Measurements from ENCODE around the gene GSX1. TPM values are rescaled to one million over a fixed set of nuclear protein-coding genes. Genes with fewer than 3 reads are reported as not detected.

Gene GSX1
- total RNA-seq, 1 donor from 2014 or later = not detected

GRCh38 chr13:27835799-27836198 is 43.5 kb downstream of the GSX1 start:
- no peaks in the 10 kb centered on the region for H3K36me3 Mint-ChIP-seq
- TF ChIP-seq EZH2phosphoT487 (IDR thresholded peaks at IDR 0.05) (no peak), CTCF (IDR thresholded peaks at IDR 0.05) (no peak), EZH2 (IDR thresholded peaks at IDR 0.05) (no peak)
- H3K4me3 Mint-ChIP-seq = no peak overlapping the region
- no peaks in the 10 kb centered on the region for H3K4me1 Mint-ChIP-seq
- Histone ChIP-seq H3K27me3 (peaks cover 90% of the 10 kb centered on the region), H3K9ac (no peak overlapping the region), H3K9me3 (ENCODE audit: low read depth) (no peaks in the 10 kb centered on the region), H3F3A (ENCODE audit: low read depth) (peaks cover under 1% of the 10 kb centered on the region), H3K4me3 (no peak overlapping the region), H3K36me3 (no peaks in the 10 kb centered on the region), H4K20me1 (ENCODE audit: low read depth) (peaks cover 2% of the 10 kb centered on the region), H3K79me2 (ENCODE audit: low read depth) (no peaks in the 10 kb centered on the region), H3K4me1 (no peaks in the 10 kb centered on the region), H2AFZ (replicated peaks) (no peak overlapping the region), H3K27ac (no peak overlapping the region), H3K4me2 (no peak overlapping the region)
- H3K27me3 Mint-ChIP-seq (ENCODE audit: insufficient read depth, low read depth) = peaks cover 24% of the 10 kb centered on the region
- no peak for DNase-seq (ENCODE audit: low spot score)
- H3K27ac Mint-ChIP-seq = no peak overlapping the region
- no peaks in the 10 kb centered on the region for H3K9me3 Mint-ChIP-seq

DNA sequence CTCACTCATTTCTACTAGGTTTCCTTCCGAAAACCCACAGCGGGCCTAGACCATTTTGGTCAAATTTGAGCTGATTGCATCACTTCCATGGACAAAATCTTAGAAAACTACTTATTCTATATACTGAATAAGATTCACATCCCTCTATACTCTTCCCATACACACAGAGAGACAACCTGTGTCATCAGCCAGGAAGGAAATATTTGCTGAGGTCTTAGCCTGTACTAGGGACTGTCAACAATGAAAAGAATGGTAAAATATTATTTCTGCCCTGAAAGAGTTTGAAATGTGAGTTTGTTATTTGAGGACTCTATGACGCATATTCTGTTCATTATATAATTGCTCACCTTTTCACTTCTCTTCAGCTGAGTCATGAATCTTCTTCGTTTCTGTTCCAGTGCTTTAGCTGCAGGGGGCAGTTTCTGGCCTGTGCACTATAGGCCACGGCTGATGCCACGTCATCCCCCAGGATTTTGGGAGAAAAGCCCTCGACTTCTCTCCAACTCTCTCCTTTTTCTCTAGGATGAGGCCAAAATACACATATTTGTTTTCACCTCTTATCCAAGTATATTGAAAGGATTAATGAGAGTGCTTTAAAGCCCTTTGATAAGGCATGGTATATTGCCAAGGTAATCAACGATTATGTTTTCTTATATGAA is 47.7 kb downstream of the GSX1 start:
- no peaks in the 10 kb centered on the region for H3F3A ChIP-seq (ENCODE audit: low read depth)
- H3K9me3 Mint-ChIP-seq = peaks cover 4% of the 10 kb centered on the region
- no peaks in the 10 kb centered on the region for H3K36me3 ChIP-seq
- no peaks in the 10 kb centered on the region for H3K36me3 Mint-ChIP-seq
- no peak overlapping the region for H2AFZ ChIP-seq (replicated peaks)
- no peak for DNase-seq (ENCODE audit: low spot score)
- no peaks in the 10 kb centered on the region for H4K20me1 ChIP-seq (ENCODE audit: low read depth)
- no peaks in the 10 kb centered on the region for H3K79me2 ChIP-seq (ENCODE audit: low read depth)
- peaks cover 90% of the 10 kb centered on the region for H3K27me3 ChIP-seq
- H3K4me1 ChIP-seq = no peaks in the 10 kb centered on the region
- H3K4me3 Mint-ChIP-seq = no peak overlapping the region
- no peaks in the 10 kb centered on the region for H3K4me1 Mint-ChIP-seq
- H3K27me3 Mint-ChIP-seq (ENCODE audit: insufficient read depth, low read depth) = peaks cover 4% of the 10 kb centered on the region
- H3K4me2 ChIP-seq = no peak overlapping the region
- no peak overlapping the region for H3K27ac ChIP-seq
- no peaks in the 10 kb centered on the region for H3K9me3 ChIP-seq (ENCODE audit: low read depth)
- no peak overlapping the region for H3K4me3 ChIP-seq
- TF ChIP-seq EZH2phosphoT487 (IDR thresholded peaks at IDR 0.05) = no peak
- TF ChIP-seq EZH2 (IDR thresholded peaks at IDR 0.05) = no peak
- TF ChIP-seq CTCF (IDR thresholded peaks at IDR 0.05) = no peak
- H3K27ac Mint-ChIP-seq = no peak overlapping the region
- H3K9ac ChIP-seq = no peak overlapping the region

DNA sequence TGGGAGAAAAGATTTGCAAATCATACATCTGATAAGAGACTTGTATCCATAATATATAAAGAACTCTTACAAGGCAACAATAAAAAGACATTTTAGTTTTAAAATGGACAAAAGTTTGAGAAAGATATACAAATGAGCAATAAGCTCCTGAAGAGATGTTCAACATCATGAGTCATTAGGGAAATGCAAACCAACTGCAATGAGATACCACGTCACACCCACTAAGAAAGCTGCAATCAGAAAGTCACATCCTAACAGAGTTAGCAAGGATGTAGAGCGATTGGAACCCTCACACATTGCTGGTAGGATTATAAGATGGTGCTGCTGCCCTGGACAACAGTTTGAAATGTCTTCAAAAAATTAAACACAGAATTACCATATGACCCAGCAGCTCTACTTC is 50.3 kb downstream of the GSX1 start:
- peaks cover 88% of the 10 kb centered on the region for H3K27me3 ChIP-seq
- no peaks in the 10 kb centered on the region for H3K4me1 Mint-ChIP-seq

More for the DNA sequence above, 50.3 kb downstream of the GSX1 start:
- Mint-ChIP-seq H3K9me3 (peaks cover 4% of the 10 kb centered on the region), H3K27me3 (ENCODE audit: insufficient read depth, low read depth) (peaks cover 4% of the 10 kb centered on the region), H3K36me3 (no peaks in the 10 kb centered on the region), H3K27ac (no peak overlapping the region), H3K4me3 (no peak overlapping the region)
- H3K9ac ChIP-seq = no peak overlapping the region
- H3F3A ChIP-seq (ENCODE audit: low read depth) = no peaks in the 10 kb centered on the region
- TF ChIP-seq CTCF (IDR thresholded peaks at IDR 0.05) (no peak), EZH2phosphoT487 (IDR thresholded peaks at IDR 0.05) (no peak), EZH2 (IDR thresholded peaks at IDR 0.05) (no peak)
- no peak overlapping the region for H2AFZ ChIP-seq (replicated peaks)
- no peak for DNase-seq (ENCODE audit: low spot score)
- no peak overlapping the region for H3K4me2 ChIP-seq
- no peaks in the 10 kb centered on the region for H3K79me2 ChIP-seq (ENCODE audit: low read depth)
- no peak overlapping the region for H3K27ac ChIP-seq
- H4K20me1 ChIP-seq (ENCODE audit: low read depth) = no peaks in the 10 kb centered on the region
- no peaks in the 10 kb centered on the region for H3K9me3 ChIP-seq (ENCODE audit: low read depth)
- H3K4me3 ChIP-seq = no peak overlapping the region
- H3K4me1 ChIP-seq = no peaks in the 10 kb centered on the region
- H3K36me3 ChIP-seq = no peaks in the 10 kb centered on the region

Small RNA genes lying within 50 kb of the gene (small RNA-seq; reads per million reads assigned to genes)
- gene RNU6-73P = not detected

Other genes with a start within 250 kb of the GSX1 start
- 12.5 and 15.1 TPM in 2 replicates for gene LNX2, start 172.0 kb upstream of the GSX1 start, total RNA-seq (ENCODE audit: low replicate concordance)
- 106 and 120 TPM in 2 replicates for gene POLR1D, start 170.6 kb upstream of the GSX1 start, total RNA-seq (ENCODE audit: low replicate concordance)
- not detected in 2 replicates for gene PDX1, start 127.5 kb downstream of the GSX1 start, total RNA-seq (ENCODE audit: low replicate concordance)
- not detected in 2 replicates for gene CDX2, start 176.8 kb downstream of the GSX1 start, total RNA-seq (ENCODE audit: low replicate concordance)
- not detected in 2 replicates for gene URAD, start 196.2 kb downstream of the GSX1 start, total RNA-seq (ENCODE audit: low replicate concordance)

Data from neural progenitor cell (in vitro differentiated cells).